ENCODE data around the gene BCL11B. TPM values are rescaled to one million over a fixed set of nuclear protein-coding genes. Genes with fewer than 3 reads are reported as not detected.

Gene BCL11B
- total and polyA plus RNA-seq, 4 donors, result 0.20 to 2.3 (median 0.66) TPM

DNA sequence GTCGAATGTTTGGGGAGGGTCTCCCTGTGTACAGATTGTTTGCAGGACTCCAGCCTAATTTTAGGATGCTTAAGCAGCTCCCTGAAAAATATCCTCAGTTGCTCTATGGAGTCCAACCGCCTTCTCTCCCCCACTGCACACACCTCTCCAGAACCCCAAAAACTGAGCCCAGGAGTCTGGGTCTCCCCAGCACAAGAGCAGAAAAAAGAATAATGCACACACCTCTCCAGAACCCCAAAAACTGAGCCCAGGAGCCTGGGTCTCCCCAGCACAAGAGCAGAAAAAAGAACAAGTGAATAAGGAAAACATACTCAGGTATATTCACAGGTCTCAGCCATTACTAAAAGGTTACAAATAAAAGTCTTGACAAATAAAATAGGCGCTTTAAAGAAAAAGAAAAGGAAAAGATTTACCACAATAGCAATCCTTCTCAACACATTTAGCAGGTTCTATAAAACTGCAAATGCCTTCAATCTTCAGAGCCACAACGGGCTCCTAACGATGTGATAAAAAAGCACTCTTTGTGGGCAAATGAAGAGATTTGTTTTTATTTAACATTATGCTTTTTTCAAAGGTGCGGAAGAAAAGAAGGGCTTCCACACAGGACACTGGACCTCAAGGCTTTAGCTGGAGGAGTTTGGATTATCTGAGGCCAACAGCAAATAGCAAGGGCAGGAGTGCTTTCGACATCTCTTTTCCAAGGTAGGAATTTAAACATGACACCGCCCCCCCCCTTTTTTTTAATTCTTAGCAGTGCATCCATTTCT is 8.2 kb downstream of the BCL11B start:
- H3K4me1 ChIP-seq (ENCODE audit: control insufficient read depth in 5 of 5, insufficient read depth in 5 of 5, low read length in 5 of 5), result peaks cover 0 to 49% (median 19%) of the 10 kb centered on the region in 5 donors
- H3K36me3 ChIP-seq (ENCODE audit: control insufficient read depth in 4 of 4, insufficient read depth in 4 of 4, low read length in 4 of 4), result no peaks in the 10 kb centered on the region
- no peaks in the 10 kb centered on the region for H3K9me3 ChIP-seq (ENCODE audit: control insufficient read depth in 4 of 4, insufficient read depth in 3 of 4, low read length in 3 of 4)
- H3K9ac ChIP-seq (ENCODE audit: insufficient read depth in 1 of 2, low read length in 2 of 2), result no peak overlapping the region
- ATAC-seq (ENCODE audit: insufficient read depth, low FRiP score) (no peak), DNase-seq (no peak)
- peaks cover 3 to 10% (median 4%) of the 10 kb centered on the region in 3 donors for H3K27me3 ChIP-seq (ENCODE audit: control insufficient read depth in 3 of 3, insufficient read depth in 3 of 3, low read length in 2 of 3)
- no peak overlapping the region for H3K27ac ChIP-seq (ENCODE audit: low read depth in 1 of 2, low read length in 1 of 2)
- H3K4me3 ChIP-seq, result no peak overlapping the region
- 61 to 62% methylated on average over 8 of the region's 8 CpGs for WGBS, 2 donors
- no peak for TF ChIP-seq CTCF (IDR thresholded peaks at IDR 0.05; ENCODE audit: control extremely low read depth, extremely low read depth)

DNA sequence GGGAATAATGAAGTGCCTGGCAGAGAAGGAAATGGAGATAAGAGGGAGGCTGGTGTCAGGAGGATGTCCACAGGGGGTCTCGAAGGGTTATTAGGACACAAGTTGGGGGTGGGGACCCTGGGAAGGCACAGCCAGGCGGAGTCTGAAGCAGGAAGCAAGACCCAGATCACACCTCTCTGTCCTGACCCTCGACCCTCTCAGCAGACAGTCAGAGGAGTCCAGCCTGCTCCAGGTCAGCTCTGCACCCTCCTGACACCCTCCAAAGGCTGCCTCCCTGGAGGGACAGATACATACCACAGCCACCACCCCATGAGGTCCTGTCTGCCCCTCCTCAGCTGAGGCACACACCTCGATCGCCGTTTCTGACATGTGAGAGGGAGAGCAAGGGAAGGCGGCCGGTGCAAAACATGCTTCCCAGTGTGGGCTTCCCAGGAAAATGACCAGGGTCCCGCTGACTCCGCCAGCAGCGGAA is 9.0 kb downstream of the BCL11B start:
- WGBS, 2 donors, result 25 to 42% methylated on average over 11 of the region's 11 CpGs
- Histone ChIP-seq H3K9ac (ENCODE audit: insufficient read depth in 1 of 2, low read length in 2 of 2) (no peak overlapping the region), H3K9me3 (ENCODE audit: control insufficient read depth in 4 of 4, insufficient read depth in 3 of 4, low read length in 3 of 4) (no peaks in the 10 kb centered on the region), H3K4me3 (no peak overlapping the region), H3K27ac (ENCODE audit: low read depth in 1 of 2, low read length in 1 of 2) (peak overlapping the region in 1 of 2 donors; percentile 58), H3K27me3 (ENCODE audit: control insufficient read depth in 3 of 3, insufficient read depth in 3 of 3, low read length in 2 of 3) (peaks cover 3 to 7% (median 4%) of the 10 kb centered on the region in 3 donors), H3K4me1 (ENCODE audit: control insufficient read depth in 5 of 5, insufficient read depth in 5 of 5, low read length in 5 of 5) (peaks cover 0 to 56% (median 20%) of the 10 kb centered on the region in 5 donors), H3K36me3 (ENCODE audit: control insufficient read depth in 4 of 4, insufficient read depth in 4 of 4, low read length in 4 of 4) (no peaks in the 10 kb centered on the region)
- no peak for TF ChIP-seq CTCF (IDR thresholded peaks at IDR 0.05; ENCODE audit: control extremely low read depth, extremely low read depth)
- no peak for ATAC-seq (ENCODE audit: insufficient read depth, low FRiP score)
- peak; percentile 12 to 39 (median 36) for DNase-seq

DNA sequence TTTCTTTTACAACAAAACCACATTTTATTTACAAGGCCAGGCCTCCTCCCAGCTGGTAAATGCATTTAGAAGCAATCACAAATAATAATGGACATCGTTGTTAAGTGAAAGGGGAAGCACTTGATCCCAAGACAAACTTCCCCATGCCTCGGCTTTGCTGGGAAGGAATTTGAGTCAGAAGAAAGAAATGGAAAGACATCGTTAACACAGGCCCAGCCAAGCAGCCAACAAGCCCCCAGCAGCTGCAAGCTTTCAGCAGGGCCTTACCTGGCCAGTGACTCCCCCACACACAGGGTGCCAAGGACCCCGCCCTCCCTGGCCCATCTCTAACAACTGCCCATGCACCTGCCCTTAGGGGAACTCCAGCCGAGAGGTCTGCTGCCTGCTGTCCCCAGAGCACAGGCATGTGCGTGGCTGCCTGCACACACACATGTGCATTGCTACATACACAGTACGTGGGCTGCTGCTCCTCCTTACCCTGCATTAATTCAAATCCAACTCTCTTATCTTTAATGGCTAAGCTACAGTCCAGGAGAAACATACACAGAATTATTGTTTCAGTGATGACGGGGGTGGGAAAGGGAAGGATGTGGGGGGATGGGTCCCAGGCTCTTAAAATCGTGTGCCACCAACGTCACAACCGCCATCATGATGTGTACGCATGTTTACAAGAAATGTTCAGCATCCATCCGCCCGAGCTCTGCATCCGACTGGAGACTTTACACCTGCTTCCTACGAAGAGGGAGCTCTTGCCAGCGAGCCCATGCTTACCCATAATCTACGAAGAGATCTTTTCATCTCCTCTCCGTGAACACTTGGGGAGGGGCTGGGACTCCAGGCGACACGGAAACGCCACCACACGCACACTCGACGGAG is 9.8 kb downstream of the BCL11B start:
- Histone ChIP-seq H3K9ac (ENCODE audit: insufficient read depth in 1 of 2, low read length in 2 of 2) (peak overlapping the region in 1 of 2 donors; percentile 10), H3K36me3 (ENCODE audit: control insufficient read depth in 4 of 4, insufficient read depth in 4 of 4, low read length in 4 of 4) (no peaks in the 10 kb centered on the region), H3K27me3 (ENCODE audit: control insufficient read depth in 3 of 3, insufficient read depth in 3 of 3, low read length in 2 of 3) (peaks cover 0 to 7% (median 4%) of the 10 kb centered on the region in 3 donors), H3K4me1 (ENCODE audit: control insufficient read depth in 5 of 5, insufficient read depth in 5 of 5, low read length in 5 of 5) (peaks cover 0 to 58% (median 23%) of the 10 kb centered on the region in 5 donors), H3K4me3 (no peak overlapping the region), H3K27ac (ENCODE audit: low read depth in 1 of 2, low read length in 1 of 2) (peak overlapping the region in 1 of 2 donors; percentile 43), H3K9me3 (ENCODE audit: control insufficient read depth in 4 of 4, insufficient read depth in 3 of 4, low read length in 3 of 4) (no peaks in the 10 kb centered on the region)
- 25 to 31% methylated on average over 25 of the region's 25 CpGs for WGBS, 2 donors
- no peak for TF ChIP-seq CTCF (IDR thresholded peaks at IDR 0.05; ENCODE audit: control extremely low read depth, extremely low read depth)
- peak; percentile 36 to 40 (median 38) for DNase-seq
- no peak for ATAC-seq (ENCODE audit: insufficient read depth, low FRiP score)

Measured in lung (tissue), 12 donors.